GM12873 (cell line): ENCODE data around the gene ICA1.

ENCODE experiments used
- CTCF ChIP-seq: IDR thresholded peaks from 2 replicates; pipeline ENCODE4 v1.5.1; 2012; ENCODE audit warnings: low read depth, mild to moderate bottlenecking, moderate library complexity, low read length, control low read depth; ENCODE audit not compliant: insufficient read depth; ENCODE audit errors: missing control alignments

ICA1 gene

GRCh38 chr7:8295638-8296361 is 33.8 kb upstream of the ICA1 start:
- TF ChIP-seq CTCF: peak; percentile 73

DNA sequence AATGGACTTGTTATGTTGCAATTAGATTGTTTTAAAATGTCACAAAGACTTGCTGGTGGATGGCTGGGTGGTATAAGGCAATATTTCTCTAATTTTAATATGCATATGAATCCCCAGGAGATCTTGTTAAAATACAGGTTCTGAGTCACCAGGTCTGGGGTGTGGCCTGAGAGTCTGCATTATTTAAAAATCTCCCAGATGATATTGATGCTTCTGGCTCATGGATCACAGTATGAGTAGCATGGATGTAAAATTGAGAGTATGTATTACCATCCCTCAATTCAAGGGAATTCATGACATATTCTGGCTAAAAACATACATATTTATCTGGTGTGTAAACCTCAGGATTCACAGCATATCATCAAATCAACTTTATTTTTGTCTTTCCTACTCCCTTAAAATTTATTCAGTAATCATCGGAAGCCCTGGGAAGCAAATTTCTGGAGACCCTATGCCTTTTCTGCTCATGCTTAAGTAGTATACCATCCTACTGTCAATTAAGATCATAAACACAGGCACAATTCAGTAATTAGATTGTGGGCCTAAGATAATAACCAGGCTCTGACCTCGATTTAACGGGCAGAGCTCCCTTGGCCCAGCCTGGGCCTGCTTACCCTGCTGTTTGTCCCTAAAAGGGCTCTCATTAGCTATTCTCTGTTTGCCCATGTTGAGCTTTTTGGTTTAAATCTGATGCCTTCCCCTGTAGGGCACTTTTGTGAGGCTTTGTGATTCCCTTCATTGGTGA is 29.6 kb upstream of the ICA1 start:
- no peak for TF ChIP-seq CTCF

- no peak for TF ChIP-seq CTCF
Observed at GRCh38 chr7:8290645-8291308, 28.8 kb upstream of the ICA1 start.

DNA sequence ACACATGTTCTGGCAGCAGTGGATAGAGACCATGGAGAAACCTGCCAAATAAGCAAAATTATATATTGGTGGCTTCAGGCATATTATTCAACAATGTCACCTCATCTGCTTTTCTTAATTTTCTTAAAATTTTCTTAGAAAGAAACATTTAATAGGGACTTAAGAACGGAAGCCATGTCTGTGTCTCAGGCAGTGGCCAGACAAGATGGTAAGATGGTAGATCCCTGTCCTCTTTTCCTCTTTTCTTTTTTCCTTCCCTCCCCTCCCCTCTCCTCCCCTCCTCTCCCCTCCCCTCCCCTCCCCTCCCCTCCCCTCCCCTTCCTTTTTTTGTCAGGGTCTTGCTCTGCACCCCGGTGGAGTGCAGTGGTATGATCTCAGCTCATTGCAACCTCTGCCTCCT is 24.2 kb upstream of the ICA1 start:
- TF ChIP-seq CTCF: no peak

DNA sequence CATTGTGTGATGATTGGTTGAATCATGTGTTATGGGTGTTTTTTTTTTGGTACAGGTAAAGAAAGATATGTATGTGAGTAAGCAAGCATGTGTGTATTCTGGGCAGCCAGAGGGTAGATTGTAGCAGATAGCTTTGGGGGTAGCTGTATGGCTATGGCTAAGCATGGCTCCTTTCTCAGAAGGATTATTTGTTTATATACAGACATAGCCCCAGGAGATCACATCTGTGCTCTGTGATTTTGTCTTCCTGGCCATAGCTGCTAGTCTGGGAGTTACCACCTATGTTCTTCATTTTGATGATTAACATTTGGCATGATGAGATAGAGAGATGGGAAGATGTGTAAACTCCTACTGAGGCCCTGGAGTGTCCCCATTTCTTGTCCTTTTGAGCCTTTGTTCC is 23.2 kb upstream of the ICA1 start:
- TF ChIP-seq CTCF: no peak

- TF ChIP-seq CTCF: no peak
Observed at GRCh38 chr7:8284606-8285005, 22.6 kb upstream of the ICA1 start.

DNA sequence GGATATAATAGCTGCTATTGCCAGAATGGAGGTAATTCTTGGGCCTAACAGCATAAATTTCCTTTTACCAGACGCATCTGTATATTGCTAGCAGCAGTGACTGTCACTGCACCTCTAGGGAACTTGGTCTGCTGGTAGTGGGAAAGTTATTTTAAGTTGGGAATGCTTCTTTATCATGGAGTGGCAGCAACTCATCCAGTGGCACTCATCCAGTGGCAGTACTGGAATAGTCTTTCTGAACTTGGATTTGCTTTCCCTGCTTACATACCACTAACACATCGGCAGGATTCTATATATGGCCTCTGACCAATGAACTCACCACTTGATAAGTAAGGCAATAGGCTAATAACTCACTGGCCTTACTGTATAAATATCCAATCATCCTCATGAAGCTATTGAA is 22.0 kb upstream of the ICA1 start:
- TF ChIP-seq CTCF: no peak
